ENCODE measurements around the gene ANKFY1. TPM values are rescaled to one million over a fixed set of nuclear protein-coding genes. Genes with fewer than 3 reads are reported as not detected.

Gene ANKFY1
- polyA plus RNA-seq, 1 experiment = 38.8 TPM

DNA sequence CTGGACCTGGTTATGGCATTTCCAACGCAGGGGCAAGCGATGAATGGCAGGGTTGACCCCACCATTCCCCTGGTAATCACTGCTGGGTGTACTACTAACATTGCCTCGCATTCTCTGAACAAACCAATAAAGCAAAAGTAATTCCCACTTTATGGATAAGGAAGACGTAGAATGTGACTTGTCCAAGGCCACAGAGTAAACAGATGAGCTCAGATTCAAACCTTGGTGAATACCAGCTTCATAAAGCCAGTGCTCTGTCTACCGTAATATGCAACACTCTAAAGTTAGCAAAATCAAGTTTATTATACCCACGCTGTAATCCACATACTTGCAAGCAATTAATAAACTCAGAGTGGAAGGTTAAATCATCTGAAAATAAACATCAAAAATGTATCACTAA, 59.6 kb downstream of the ANKFY1 start:
- no peaks in the 10 kb centered on the region for H3K27me3 ChIP-seq (ENCODE audit: control insufficient read depth, insufficient read depth, low read length)
- H3K4me3 ChIP-seq (ENCODE audit: low read depth, low read length) = no peak overlapping the region
- TF ChIP-seq, protein P1, sequence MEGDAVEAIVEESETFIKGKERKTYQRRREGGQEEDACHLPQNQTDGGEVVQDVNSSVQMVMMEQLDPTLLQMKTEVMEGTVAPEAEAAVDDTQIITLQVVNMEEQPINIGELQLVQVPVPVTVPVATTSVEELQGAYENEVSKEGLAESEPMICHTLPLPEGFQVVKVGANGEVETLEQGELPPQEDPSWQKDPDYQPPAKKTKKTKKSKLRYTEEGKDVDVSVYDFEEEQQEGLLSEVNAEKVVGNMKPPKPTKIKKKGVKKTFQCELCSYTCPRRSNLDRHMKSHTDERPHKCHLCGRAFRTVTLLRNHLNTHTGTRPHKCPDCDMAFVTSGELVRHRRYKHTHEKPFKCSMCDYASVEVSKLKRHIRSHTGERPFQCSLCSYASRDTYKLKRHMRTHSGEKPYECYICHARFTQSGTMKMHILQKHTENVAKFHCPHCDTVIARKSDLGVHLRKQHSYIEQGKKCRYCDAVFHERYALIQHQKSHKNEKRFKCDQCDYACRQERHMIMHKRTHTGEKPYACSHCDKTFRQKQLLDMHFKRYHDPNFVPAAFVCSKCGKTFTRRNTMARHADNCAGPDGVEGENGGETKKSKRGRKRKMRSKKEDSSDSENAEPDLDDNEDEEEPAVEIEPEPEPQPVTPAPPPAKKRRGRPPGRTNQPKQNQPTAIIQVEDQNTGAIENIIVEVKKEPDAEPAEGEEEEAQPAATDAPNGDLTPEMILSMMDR (IDR thresholded peaks at IDR 0.05; ENCODE audit: low read depth, low read length) = no peak
- CTCF ChIA-PET = no interaction called here
- H3K9me3 ChIP-seq (ENCODE audit: control insufficient read depth, insufficient read depth, low read length) = no peaks in the 10 kb centered on the region
- POLR2A ChIA-PET = interaction anchor here (0.5 kb wide), 1 partner anchor 62 kb away, joined by 3 read pairs; no protein-coding TSS in a partner anchor
- no peak for DNase-seq (ENCODE audit: low read depth, low spot score)
- peak overlapping the region; percentile 58 for H3K27ac ChIP-seq (ENCODE audit: low read depth, low read length)

- no peaks in the 10 kb centered on the region for H3K27me3 ChIP-seq (ENCODE audit: control insufficient read depth, insufficient read depth, low read length)
- ChIA-PET CTCF (interaction anchor here (0.8 to 2.1 kb wide), 3 partner anchors 10 to 29 kb away, joined by 3 to 15 read pairs (median 3); no protein-coding TSS in a partner anchor), POLR2A (interaction anchor here (0.7 kb wide), 1 partner anchor 112 kb away, joined by 4 read pairs; no protein-coding TSS in a partner anchor)
- peak overlapping the region; percentile 12 for H3K27ac ChIP-seq (ENCODE audit: low read depth, low read length)
- no peaks in the 10 kb centered on the region for H3K9me3 ChIP-seq (ENCODE audit: control insufficient read depth, insufficient read depth, low read length)
- DNase-seq (ENCODE audit: low read depth, low spot score) = no peak
- no peak overlapping the region for H3K4me3 ChIP-seq (ENCODE audit: low read depth, low read length)
- TF ChIP-seq, protein P1 (IDR thresholded peaks at IDR 0.05; ENCODE audit: low read depth, low read length) = no peak
Measured at GRCh38 chr17:4201226-4201625, 62.6 kb downstream of the ANKFY1 start.

DNA sequence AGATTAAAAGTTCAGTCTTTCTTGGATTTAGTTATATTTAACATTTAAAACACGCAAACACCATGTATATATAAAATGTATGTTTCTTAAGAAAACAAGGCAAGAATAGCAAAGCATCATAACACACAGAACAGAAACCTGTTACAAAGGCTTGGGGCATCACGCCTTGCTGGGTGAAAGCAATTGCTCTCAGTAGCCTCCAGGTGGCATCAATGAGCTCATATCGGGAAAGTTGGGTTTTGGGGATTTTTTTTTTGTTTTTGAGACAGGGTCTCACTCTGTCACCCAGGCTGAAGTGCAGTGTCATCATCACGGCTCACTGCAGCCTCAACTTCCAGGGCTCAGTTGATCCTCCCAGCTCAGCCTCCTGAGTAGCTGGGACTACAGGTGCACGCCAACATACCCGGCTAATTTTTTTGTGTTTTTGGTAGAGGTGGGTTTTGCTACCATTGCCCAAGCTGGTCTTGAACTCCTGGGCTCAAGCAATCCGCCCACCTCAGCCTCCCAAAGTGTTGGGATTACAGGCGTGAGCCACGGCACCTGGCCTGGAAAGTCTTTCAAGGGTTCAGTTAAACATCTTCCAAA, 63.9 kb downstream of the ANKFY1 start:
- Histone ChIP-seq H3K4me3 (ENCODE audit: low read depth, low read length) (no peak overlapping the region), H3K27me3 (ENCODE audit: control insufficient read depth, insufficient read depth, low read length) (no peaks in the 10 kb centered on the region), H3K27ac (ENCODE audit: low read depth, low read length) (no peak overlapping the region), H3K9me3 (ENCODE audit: control insufficient read depth, insufficient read depth, low read length) (no peaks in the 10 kb centered on the region)
- TF ChIP-seq, protein P1 (IDR thresholded peaks at IDR 0.05; ENCODE audit: low read depth, low read length) = peak; percentile 83
- CTCF ChIA-PET = interaction anchor here (0.5 to 2.4 kb wide), 48 partner anchors 9 to 913 kb away, joined by 3 to 35 read pairs (median 4); no protein-coding TSS in a partner anchor
- no peak for DNase-seq (ENCODE audit: low read depth, low spot score)
- POLR2A ChIA-PET = interaction anchor here (0.6 to 1.0 kb wide), 3 partner anchors 30 to 206 kb away, joined by 4 to 6 read pairs (median 4); partner anchors contain the start of gene ANKFY1

- TF ChIP-seq, protein P1 (IDR thresholded peaks at IDR 0.05; ENCODE audit: low read depth, low read length) = no peak
- CTCF ChIA-PET = interaction anchor here (1.0 to 2.4 kb wide), 3 partner anchors 16 to 214 kb away, joined by 6 to 35 read pairs (median 8); no protein-coding TSS in a partner anchor
- no peaks in the 10 kb centered on the region for H3K9me3 ChIP-seq (ENCODE audit: control insufficient read depth, insufficient read depth, low read length)
- DNase-seq (ENCODE audit: low read depth, low spot score) = no peak
- H3K27ac ChIP-seq (ENCODE audit: low read depth, low read length) = no peak overlapping the region
- H3K27me3 ChIP-seq (ENCODE audit: control insufficient read depth, insufficient read depth, low read length) = no peaks in the 10 kb centered on the region
- POLR2A ChIA-PET = no interaction called here
- H3K4me3 ChIP-seq (ENCODE audit: low read depth, low read length) = no peak overlapping the region
Measured at GRCh38 chr17:4198995-4199394, 64.8 kb downstream of the ANKFY1 start.

GRCh38 chr17:4195306-4195705, 68.5 kb downstream of the ANKFY1 start:
- no peak overlapping the region for H3K27ac ChIP-seq (ENCODE audit: low read depth, low read length)

More at GRCh38 chr17:4195306-4195705, 68.5 kb downstream of the ANKFY1 start:
- POLR2A ChIA-PET = no interaction called here
- Histone ChIP-seq H3K9me3 (ENCODE audit: control insufficient read depth, insufficient read depth, low read length) (no peaks in the 10 kb centered on the region), H3K4me3 (ENCODE audit: low read depth, low read length) (no peak overlapping the region), H3K27me3 (ENCODE audit: control insufficient read depth, insufficient read depth, low read length) (no peaks in the 10 kb centered on the region)
- CTCF ChIA-PET = interaction anchor here (0.9 kb wide), 1 partner anchor 210 kb away, joined by 3 read pairs; no protein-coding TSS in a partner anchor
- no peak for DNase-seq (ENCODE audit: low read depth, low spot score)
- TF ChIP-seq, protein P1 (IDR thresholded peaks at IDR 0.05; ENCODE audit: low read depth, low read length) = no peak
